ENCODE results near the gene TSC1. TPM values are rescaled to one million over a fixed set of nuclear protein-coding genes. Genes with fewer than 3 reads are reported as not detected.

The TSC1 gene
- polyA plus RNA-seq, 2 of the 4 experiments (the other 2 are of a cell fraction) = 15.2 to 37.9 TPM

GRCh38 chr9:132908635-132909034, 35.8 kb downstream of the TSC1 start:
- 88% methylated on average over 4 of the region's 7 CpGs for WGBS (ENCODE audit: missing lambda C conversion rate)
- POLR2A ChIA-PET = no interaction called here
- Histone ChIP-seq H3K27ac (no peak overlapping the region), H3K4me3 (no peak overlapping the region), H3K9me3 (no peaks in the 10 kb centered on the region), H3K4me1 (no peaks in the 10 kb centered on the region), H3K4me2 (no peak overlapping the region)
- FAIRE-seq = no peak
- DNase-seq (ENCODE audit: low read depth in 1 of 2, low spot score in 1 of 2) = no peak
- ATAC-seq = no peak
- CTCF ChIA-PET = interaction anchor here (0.7 to 1.6 kb wide), 5 partner anchors 9 to 260 kb away, joined by 3 to 4 read pairs (median 3); no protein-coding TSS in a partner anchor
- TF ChIP-seq CHD4 (IDR thresholded peaks at IDR 0.05; ENCODE audit: borderline replicate concordance) (no peak), KDM1A (IDR thresholded peaks at IDR 0.05; ENCODE audit: low read depth) (no peak), CBX2 (IDR thresholded peaks at IDR 0.05; ENCODE audit: borderline replicate concordance, low read depth) (no peak), NPAS2 (CRISPR knock-in tag; IDR thresholded peaks at IDR 0.05; ENCODE audit: borderline replicate concordance) (no peak), ZSCAN20 (CRISPR knock-in tag; IDR thresholded peaks at IDR 0.05) (no peak), HEYL (CRISPR knock-in tag; IDR thresholded peaks at IDR 0.05) (no peak), MYC (IDR thresholded peaks at IDR 0.05; ENCODE audit: borderline replicate concordance, low read length) (no peak), TP53 (CRISPR knock-in tag; IDR thresholded peaks at IDR 0.05) (no peak), HOXA7 (CRISPR knock-in tag; IDR thresholded peaks at IDR 0.05) (no peak), HES2 (IDR thresholded peaks at IDR 0.05) (no peak), ZC3H11A (IDR thresholded peaks at IDR 0.05) (no peak)

GRCh38 chr9:132905726-132906125, 38.7 kb downstream of the TSC1 start:
- POLR2A ChIA-PET = no interaction called here
- no peaks in the 10 kb centered on the region for H3K4me1 ChIP-seq
- FAIRE-seq (no peak), ATAC-seq (no peak), DNase-seq (ENCODE audit: low read depth in 1 of 2, low spot score in 1 of 2) (no peak)
- CTCF ChIA-PET = interaction anchor here (0.6 to 8.2 kb wide), 5 partner anchors 9 to 514 kb away, joined by 3 to 145 read pairs (median 48); no protein-coding TSS in a partner anchor
- H3K4me3 ChIP-seq = no peak overlapping the region
- H3K9me3 ChIP-seq = no peaks in the 10 kb centered on the region
- WGBS (ENCODE audit: missing lambda C conversion rate) = 91% methylated on average over 12 of the region's 12 CpGs
- no peak overlapping the region for H3K27ac ChIP-seq
- TF ChIP-seq EP300 (IDR thresholded peaks at IDR 0.05) (no peak), HOXB13 (CRISPR knock-in tag; IDR thresholded peaks at IDR 0.05; ENCODE audit: low read depth) (no peak), MAX (IDR thresholded peaks at IDR 0.05) (no peak), ATOH8 (CRISPR knock-in tag; IDR thresholded peaks at IDR 0.05; ENCODE audit: low read depth) (no peak), USF2 (IDR thresholded peaks at IDR 0.05) (no peak), FOSB (CRISPR knock-in tag; IDR thresholded peaks at IDR 0.05) (no peak), CHD4 (IDR thresholded peaks at IDR 0.05; ENCODE audit: borderline replicate concordance) (no peak), EHMT2 (IDR thresholded peaks at IDR 0.05; ENCODE audit: low read depth) (no peak), MAZ (IDR thresholded peaks at IDR 0.05; ENCODE audit: borderline replicate concordance, low read depth, low read length) (no peak), PBX3 (IDR thresholded peaks at IDR 0.05) (no peak), MAFK (IDR thresholded peaks at IDR 0.05; ENCODE audit: partially characterized antibody) (no peak), NFE2L2 (conservative IDR thresholded peaks at IDR 0.05; ENCODE audit: low read length) (no peak)
- H3K4me2 ChIP-seq = no peak overlapping the region
